Cardiac fibroblast (primary cell): Measurements from ENCODE around the gene ATF7IP.

ENCODE experiments used
- DNase-seq, 2 donors: peaks; one replicate each; pipeline versions ENCODE4 v3.0.0 to v3.0.0-alpha.2; 2010; ENCODE audit warnings: low read depth in 2 of 2
- H3K4me3 ChIP-seq, 2 donors: replicated peaks in 1 of 2; 1 replicate in 1 of 2; 2 replicates in 1 of 2; pipeline ENCODE4 v1.5.1; 2011; ENCODE audit warnings: low read depth in 2 of 2, low read length in 2 of 2, mild to moderate bottlenecking in 2 of 2, moderate library complexity in 1 of 2
- TF ChIP-seq, protein P1 (sequence below): IDR thresholded peaks from one replicate; pipeline ENCODE4 v1.5.1; 2011; ENCODE audit warnings: low read depth, mild to moderate bottlenecking, low read length, inconsistent platforms

Gene ATF7IP

DNA sequence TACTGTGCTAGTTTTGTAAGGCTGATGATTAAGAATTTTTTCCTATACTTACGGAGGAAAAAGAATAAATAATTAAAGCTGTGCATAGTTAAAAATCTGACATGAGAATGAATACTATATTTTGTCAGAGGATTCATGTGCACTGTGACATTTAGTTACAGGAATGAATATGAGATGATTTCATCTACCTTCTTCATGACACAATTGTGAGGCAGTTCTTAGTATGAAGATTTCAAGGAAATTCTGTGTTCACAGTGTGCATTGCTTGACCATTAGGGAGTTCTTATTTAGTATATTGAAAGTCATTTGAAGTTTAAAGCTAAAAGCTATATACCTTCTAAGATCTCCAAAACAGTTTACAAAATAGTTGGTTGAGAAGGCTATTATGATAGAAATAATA, 70.1 kb downstream of the ATF7IP start:
- no peak for DNase-seq

DNA sequence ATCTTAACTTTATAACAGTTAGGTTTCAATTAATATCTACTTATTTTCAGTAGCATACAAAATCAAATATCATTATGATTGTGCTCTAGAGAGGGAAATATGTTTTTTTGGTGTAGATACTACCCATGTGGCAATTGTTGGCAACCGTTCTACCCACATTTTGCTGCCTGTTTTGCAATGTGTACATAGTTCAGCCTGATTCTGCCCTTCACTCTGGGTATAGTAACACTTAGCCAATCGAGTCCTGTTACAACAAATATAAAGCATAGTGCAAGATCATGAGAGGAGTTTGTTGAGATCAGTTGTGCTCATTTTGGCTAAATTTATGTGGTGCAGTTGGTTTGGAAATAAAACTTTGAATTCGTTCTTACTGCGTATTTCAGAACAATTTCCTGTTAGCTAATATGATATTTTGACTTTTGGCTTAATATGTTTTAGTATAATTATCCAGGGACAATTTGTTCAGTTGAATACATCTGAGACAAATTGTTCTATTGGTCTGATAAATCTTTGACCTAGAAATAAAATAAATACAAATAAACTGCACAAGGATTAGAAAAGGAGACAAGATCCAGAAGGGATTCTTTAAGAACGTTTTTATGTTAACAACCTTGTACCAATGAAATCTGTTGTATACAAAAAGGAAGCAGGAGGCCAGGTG, 76.9 kb downstream of the ATF7IP start:
- peak; percentile 17 to 56 for DNase-seq
- TF ChIP-seq, protein P1, sequence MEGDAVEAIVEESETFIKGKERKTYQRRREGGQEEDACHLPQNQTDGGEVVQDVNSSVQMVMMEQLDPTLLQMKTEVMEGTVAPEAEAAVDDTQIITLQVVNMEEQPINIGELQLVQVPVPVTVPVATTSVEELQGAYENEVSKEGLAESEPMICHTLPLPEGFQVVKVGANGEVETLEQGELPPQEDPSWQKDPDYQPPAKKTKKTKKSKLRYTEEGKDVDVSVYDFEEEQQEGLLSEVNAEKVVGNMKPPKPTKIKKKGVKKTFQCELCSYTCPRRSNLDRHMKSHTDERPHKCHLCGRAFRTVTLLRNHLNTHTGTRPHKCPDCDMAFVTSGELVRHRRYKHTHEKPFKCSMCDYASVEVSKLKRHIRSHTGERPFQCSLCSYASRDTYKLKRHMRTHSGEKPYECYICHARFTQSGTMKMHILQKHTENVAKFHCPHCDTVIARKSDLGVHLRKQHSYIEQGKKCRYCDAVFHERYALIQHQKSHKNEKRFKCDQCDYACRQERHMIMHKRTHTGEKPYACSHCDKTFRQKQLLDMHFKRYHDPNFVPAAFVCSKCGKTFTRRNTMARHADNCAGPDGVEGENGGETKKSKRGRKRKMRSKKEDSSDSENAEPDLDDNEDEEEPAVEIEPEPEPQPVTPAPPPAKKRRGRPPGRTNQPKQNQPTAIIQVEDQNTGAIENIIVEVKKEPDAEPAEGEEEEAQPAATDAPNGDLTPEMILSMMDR = no peak
- no peak overlapping the region for H3K4me3 ChIP-seq

More for the DNA sequence above, 70.1 kb downstream of the ATF7IP start:
- TF ChIP-seq, protein P1 = no peak
- H3K4me3 ChIP-seq = no peak overlapping the region

- H3K4me3 ChIP-seq = no peak overlapping the region
- TF ChIP-seq, protein P1 = no peak
- DNase-seq = peak; percentile 38 to 66
Measured at GRCh38 chr12:14443531-14443930, 78.0 kb downstream of the ATF7IP start.

DNA sequence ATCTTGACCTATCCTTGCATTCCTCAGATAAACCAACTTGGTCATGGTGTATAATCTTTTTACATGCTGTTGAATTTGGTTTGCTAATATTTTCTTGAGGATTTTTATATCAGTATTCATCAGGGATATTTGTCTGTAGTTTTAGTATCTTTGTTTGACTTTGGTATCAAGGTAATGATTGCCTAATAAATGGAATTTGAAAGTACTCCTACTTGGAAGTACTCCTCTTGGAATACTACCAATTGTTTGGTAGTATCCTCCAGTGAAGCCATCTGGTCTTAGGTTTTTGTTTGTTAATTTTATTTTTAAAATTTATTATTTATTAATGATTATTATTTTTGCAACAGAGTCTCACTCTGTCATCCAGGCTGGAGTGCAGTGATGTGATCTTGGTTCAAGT, 85.0 kb downstream of the ATF7IP start:
- TF ChIP-seq, protein P1 = no peak
- no peak overlapping the region for H3K4me3 ChIP-seq

GRCh38 chr12:14452336-14452735, 86.9 kb downstream of the ATF7IP start:
- H3K4me3 ChIP-seq = no peak overlapping the region
- TF ChIP-seq, protein P1 = no peak
- DNase-seq = no peak

More for the DNA sequence above, 85.0 kb downstream of the ATF7IP start:
- no peak for DNase-seq

DNA sequence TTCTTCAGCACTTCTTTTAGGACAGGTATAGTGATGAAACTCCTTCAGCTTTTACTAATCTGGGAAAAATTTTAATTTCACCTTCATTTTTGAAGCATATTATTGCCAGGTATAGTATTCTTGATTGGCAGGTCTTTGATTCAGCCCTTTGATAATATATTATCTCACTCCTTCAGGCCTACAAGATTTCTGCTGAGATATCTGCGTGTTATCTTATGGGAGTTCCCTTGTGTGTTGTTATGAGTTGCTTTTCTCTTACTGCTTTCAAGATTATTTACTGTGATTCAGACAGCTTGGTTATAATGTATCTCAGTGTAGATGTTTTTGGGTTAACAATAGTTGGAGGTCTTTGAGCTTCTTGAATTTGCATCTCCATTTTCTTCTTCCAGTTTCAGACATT, 87.4 kb downstream of the ATF7IP start:
- TF ChIP-seq, protein P1 = no peak
- no peak for DNase-seq
- no peak overlapping the region for H3K4me3 ChIP-seq
